NB4 (cell line): ENCODE data around the gene L1CAM.

Source experiments
- DNase-seq: peaks from one replicate; pipeline ENCODE4 v3.0.0; 2010; ENCODE audit warnings: low read depth
- H3K4me3 ChIP-seq: one replicate; pipeline ENCODE4 v1.5.1; 2011; ENCODE audit warnings: mild to moderate bottlenecking, low read depth, low read length, moderate library complexity
- MYC ChIP-seq: IDR thresholded peaks from 2 replicates; pipeline ENCODE4 v1.6.1; 2011; ENCODE audit warnings: low read depth, low read length
- POLR2A ChIP-seq: IDR thresholded peaks from 2 replicates; pipeline ENCODE4 v1.6.1; 2011; ENCODE audit warnings: mild to moderate bottlenecking; ENCODE audit not compliant: insufficient read length; ENCODE audit errors: extremely low read depth
- TF ChIP-seq, protein P1 (sequence below): IDR thresholded peaks from one replicate; pipeline ENCODE4 v1.5.1; 2012; ENCODE audit warnings: low read depth, low read length
- TF ChIP-seq, protein P2 (sequence below): IDR thresholded peaks from 2 replicates; pipeline ENCODE4 v1.6.1; 2011; ENCODE audit warnings: low read depth, low read length

L1CAM gene

DNA sequence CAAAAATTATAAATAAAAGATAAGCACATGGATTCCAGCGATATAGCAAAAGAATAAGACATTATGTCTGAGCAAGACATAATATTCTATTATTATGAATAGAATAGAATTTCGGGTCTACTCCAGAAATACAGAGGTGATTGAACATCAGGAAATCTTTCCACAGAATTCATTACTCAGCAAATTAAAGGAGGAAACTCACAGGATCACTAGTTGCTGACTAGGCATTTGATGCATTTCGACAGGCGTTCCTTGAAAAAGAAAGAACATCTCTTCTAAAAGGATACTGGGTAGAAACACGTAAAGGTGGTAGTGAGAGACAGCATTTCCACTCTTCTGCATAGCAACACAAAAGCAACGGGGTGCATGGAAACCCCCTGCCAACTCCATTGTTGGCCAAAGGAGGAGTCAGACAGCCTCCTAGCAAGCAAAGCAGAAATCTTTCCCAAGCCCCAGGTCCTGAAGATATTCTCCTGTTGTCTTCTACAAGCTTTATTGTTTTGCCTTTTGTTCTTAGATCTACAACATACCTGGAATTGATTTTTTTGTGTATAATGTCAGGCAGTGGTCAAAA, 41.4 kb downstream of the L1CAM start:
- TF ChIP-seq, protein P1, sequence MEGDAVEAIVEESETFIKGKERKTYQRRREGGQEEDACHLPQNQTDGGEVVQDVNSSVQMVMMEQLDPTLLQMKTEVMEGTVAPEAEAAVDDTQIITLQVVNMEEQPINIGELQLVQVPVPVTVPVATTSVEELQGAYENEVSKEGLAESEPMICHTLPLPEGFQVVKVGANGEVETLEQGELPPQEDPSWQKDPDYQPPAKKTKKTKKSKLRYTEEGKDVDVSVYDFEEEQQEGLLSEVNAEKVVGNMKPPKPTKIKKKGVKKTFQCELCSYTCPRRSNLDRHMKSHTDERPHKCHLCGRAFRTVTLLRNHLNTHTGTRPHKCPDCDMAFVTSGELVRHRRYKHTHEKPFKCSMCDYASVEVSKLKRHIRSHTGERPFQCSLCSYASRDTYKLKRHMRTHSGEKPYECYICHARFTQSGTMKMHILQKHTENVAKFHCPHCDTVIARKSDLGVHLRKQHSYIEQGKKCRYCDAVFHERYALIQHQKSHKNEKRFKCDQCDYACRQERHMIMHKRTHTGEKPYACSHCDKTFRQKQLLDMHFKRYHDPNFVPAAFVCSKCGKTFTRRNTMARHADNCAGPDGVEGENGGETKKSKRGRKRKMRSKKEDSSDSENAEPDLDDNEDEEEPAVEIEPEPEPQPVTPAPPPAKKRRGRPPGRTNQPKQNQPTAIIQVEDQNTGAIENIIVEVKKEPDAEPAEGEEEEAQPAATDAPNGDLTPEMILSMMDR, result no peak
- TF ChIP-seq POLR2A (no peak), MYC (no peak)
- TF ChIP-seq, protein P2, sequence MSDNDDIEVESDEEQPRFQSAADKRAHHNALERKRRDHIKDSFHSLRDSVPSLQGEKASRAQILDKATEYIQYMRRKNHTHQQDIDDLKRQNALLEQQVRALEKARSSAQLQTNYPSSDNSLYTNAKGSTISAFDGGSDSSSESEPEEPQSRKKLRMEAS, result no peak
- DNase-seq, result no peak
- no peak overlapping the region for H3K4me3 ChIP-seq

DNA sequence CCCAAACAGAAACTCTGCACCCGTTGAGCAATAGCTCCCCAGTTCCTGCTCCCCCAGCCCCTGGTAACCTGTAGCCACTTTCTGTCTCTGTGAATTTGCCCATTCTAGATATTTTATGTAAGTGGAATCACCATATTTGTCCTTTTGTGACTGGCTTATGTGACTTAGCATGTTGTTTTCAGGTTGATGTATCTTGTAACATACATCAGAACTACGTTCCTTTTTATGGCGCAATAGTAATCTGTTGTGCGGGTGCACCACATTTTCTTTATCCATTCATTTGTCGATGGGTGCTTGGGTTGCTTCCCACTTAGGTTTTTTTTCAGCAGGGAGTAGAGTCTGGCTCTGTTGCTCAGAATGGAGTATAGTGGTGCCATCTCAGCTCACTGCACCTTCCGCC, 49.1 kb downstream of the L1CAM start:
- DNase-seq, result no peak
- H3K4me3 ChIP-seq, result no peak overlapping the region
- TF ChIP-seq, protein P2, result no peak
- TF ChIP-seq, protein P1, result no peak
- TF ChIP-seq POLR2A (no peak), MYC (no peak)

DNA sequence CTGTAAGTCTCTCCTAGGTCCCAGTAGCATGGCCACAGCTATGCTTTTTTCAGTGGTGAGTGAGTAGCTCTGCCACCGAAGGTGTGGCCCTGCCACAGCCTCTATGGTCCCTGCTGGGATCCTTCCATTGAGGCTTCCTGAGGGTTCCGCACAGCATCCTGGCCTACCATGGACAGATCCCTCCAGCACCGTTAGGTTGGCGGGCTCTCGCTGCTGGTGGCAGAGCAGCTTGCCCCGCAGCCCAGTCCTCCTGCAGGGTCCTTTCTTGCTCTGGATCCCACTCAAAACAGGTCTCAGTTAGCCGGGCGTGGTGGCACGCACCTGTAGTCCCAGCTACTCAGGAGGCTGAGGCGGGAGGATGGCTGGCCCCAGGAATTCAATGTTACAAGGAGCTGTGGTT, 53.2 kb downstream of the L1CAM start:
- no peak for TF ChIP-seq MYC
- TF ChIP-seq, protein P2, result no peak
- TF ChIP-seq, protein P1, result no peak
- no peak for TF ChIP-seq POLR2A
- DNase-seq, result no peak
- no peak overlapping the region for H3K4me3 ChIP-seq

DNA sequence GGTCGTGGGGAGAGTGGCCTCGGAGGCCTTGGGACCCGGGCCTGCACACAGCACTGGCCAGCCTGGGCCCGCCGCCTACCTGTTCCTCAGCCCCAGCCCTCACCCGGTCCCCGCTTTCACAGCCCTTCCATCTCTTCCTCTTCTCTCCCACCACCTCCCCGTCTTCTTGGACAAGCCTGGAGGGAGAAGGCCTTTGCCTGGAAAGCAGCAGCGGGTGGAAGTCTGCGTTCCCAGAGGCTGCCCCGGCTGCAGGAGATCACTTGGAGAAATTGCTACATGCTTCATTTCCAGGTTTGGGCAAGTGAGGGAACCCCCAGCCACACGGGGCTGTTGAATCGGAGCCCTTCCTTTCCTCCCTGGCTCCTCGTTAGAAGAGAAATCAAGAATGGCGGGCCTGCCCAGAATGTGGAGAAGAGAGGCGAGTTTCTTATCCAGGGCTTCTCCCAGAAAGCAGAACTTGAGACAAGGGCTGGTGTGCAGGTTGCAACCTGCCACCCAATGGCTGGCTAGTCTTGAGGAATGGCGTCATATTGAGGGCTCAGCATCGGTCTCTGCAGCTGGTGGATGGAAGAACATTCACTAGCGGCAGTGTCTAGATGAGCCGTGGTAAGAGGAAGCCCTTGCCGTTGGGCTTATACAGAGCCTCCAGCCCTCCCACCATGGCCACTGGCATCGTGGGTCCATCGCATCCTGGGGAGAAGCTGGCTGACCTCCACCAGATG, 54.4 kb downstream of the L1CAM start:
- TF ChIP-seq, protein P1, result no peak
- TF ChIP-seq, protein P2, result no peak
- no peak overlapping the region for H3K4me3 ChIP-seq
- peak; percentile 77 for DNase-seq

DNA sequence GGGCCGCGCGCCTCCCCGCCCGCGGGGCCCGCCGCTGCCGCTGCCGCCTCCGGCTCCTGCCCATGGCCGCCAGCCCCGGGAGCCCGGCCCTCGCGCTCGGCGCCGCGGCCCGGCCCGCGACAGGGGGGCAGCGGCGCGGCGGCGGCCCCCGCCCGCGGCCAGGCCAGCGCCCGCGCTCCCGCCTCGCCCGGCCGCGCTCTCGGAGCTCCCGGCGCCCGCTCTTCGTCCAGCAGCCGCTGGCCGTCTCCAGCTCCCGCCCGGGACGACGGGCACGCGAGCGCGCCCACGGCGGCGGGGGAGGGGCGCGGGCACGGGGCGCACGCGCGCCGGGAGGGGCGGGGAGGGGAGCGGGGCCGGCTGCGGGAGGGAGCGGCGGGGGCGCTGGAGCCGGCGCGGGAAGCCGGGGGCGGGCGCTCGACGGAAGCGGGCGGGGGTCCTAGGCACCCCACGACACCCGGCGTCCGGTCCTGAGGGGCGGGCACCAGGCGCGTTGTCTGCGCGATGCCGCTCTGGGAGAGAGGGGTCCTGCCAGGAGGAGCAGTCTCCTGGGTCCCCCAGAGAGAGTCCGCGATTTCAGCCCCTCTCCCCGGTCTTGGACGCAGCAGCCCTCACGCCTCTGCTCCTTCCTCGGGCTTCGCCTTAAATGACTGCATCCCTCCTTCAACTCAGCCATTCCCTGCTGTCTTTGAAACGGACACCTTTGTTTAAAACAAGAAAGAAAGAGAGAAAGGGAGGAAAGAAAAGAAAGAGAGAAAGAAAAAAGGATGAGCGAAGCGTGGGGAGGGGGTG, 55.1 kb downstream of the L1CAM start:
- DNase-seq, result no peak
- H3K4me3 ChIP-seq, result no peak overlapping the region
- TF ChIP-seq, protein P1, result no peak
- TF ChIP-seq MYC, result no peak
- TF ChIP-seq POLR2A, result no peak
- TF ChIP-seq, protein P2, result no peak
